Endothelial cell of hepatic sinusoid (primary cell): Measurements from ENCODE around the gene CD2AP.

Source experiments
- in situ Hi-C: cut with HindIII; loops from 2 replicates; pipeline ENCODE4 v1.10.0; 2017; ENCODE audit warnings: low sequenced_read_pairs

CD2AP gene

DNA sequence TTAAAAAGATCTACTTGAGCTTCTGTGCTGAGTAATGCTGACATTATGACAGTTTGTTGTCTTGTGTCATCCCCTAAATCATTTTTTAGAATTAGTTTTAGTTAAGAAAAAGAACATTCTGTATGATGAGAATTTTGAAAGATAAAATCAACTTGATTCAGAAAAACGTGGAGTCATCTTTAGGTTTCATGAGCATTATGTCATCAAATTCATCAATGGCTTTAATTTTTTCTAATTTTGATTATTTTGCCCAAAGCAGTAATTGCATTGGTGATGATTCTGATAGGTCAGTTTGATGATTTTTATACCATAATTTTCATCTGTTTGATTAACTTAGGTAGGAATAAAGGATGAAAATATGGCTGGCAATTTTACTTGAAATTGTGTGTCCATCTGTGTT is 194.2 kb downstream of the CD2AP start:
- in situ Hi-C loops = no loop called here

DNA sequence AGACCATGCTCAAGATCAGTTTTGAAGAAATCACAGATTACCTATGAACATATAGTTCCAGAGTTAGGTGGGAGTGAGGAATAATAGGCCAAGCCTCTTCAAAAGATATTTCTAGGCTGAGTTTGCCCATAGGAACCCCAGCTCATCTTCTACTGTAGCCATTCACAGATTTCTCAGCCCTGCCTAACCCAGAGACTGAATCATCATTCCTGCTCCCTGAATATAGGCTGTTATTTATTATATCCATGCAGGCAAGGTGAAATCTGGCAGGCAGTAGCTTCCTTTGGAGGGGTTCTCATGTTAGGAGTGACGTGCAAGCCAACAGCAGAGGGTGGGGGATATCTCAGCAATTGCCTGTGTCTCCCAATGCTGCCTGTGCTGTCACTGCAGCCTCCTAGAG is 195.2 kb downstream of the CD2AP start:
- in situ Hi-C loops = no loop called here

DNA sequence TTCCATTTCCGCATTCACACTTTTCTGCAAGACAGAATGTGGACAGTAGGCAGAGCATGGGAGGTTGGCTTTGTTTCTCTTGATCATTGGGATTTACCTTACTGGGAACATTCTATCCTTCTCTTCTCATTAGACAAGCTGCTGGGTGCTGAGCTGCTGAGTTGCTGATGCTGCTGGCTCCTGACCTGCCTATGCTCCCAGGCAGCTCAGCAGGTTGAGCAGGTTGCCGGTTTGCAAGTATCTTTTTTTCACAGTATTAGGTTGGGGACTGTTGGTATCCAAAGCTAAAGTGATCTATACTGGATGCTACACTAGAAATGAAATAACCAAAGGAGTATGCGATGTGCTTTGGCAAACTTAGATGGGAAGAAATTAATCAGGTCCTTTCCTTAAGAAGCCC is 197.1 kb downstream of the CD2AP start:
- in situ Hi-C loops = no loop called here
